ENCODE results near the gene SEMA5A.

SEMA5A gene

DNA sequence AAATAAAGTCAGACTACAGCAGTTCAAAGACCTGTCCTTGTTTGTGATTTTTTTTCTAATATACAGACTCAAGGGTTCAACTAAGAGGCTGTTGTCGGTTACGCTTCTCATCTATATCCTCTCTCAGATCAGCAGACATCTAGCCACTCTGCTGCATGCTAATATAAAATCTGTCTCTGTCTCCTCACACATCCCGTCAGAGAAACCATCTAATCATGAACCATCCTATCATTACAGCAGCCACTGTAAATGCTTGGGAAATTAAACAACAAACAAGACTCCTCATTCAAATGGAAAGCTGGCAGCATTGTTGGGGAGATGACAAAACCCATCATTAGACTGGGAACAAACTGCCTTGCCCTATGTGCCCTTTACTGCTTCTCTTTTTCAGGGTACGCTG is 94.8 kb downstream of the SEMA5A start:
- Histone ChIP-seq H3K9ac (ENCODE audit: low read length) (no peak overlapping the region), H3K4me3 (ENCODE audit: low read length) (no peak overlapping the region), H3K9me3 (ENCODE audit: control insufficient read depth, low read depth, low read length) (no peaks in the 10 kb centered on the region), H3K27me3 (ENCODE audit: control insufficient read depth, insufficient read depth, low read length) (no peaks in the 10 kb centered on the region), H3K36me3 (ENCODE audit: control insufficient read depth, low read depth, low read length) (no peaks in the 10 kb centered on the region), H3K27ac (ENCODE audit: low read length) (no peak overlapping the region), H3K4me1 (ENCODE audit: control insufficient read depth, low read depth, low read length) (peaks cover 9% of the 10 kb centered on the region)

DNA sequence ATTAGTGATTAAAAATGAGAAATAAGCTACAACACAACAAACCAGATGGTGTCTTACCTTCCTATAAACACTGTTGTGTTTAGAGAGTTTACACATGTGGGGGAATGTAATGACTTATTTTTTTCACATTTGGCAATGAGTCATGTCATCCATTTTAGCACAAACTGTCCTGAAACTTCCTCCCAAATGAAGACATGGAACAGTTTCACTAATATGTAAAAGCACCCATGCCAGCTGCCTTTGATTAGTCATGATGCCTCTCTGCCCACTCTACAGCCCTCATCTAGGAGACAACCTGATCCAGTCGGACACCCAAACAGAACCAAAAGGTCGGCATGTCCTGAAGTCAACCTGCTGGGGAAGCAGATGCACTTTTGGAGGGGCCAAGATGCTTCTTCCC is 98.2 kb downstream of the SEMA5A start:
- Histone ChIP-seq H3K9ac (ENCODE audit: low read length) (no peak overlapping the region), H3K4me1 (ENCODE audit: control insufficient read depth, low read depth, low read length) (no peaks in the 10 kb centered on the region), H3K9me3 (ENCODE audit: control insufficient read depth, low read depth, low read length) (peaks cover 5% of the 10 kb centered on the region), H3K36me3 (ENCODE audit: control insufficient read depth, low read depth, low read length) (no peaks in the 10 kb centered on the region), H3K4me3 (ENCODE audit: low read length) (no peak overlapping the region), H3K27me3 (ENCODE audit: control insufficient read depth, insufficient read depth, low read length) (no peaks in the 10 kb centered on the region), H3K27ac (ENCODE audit: low read length) (no peak overlapping the region)

DNA sequence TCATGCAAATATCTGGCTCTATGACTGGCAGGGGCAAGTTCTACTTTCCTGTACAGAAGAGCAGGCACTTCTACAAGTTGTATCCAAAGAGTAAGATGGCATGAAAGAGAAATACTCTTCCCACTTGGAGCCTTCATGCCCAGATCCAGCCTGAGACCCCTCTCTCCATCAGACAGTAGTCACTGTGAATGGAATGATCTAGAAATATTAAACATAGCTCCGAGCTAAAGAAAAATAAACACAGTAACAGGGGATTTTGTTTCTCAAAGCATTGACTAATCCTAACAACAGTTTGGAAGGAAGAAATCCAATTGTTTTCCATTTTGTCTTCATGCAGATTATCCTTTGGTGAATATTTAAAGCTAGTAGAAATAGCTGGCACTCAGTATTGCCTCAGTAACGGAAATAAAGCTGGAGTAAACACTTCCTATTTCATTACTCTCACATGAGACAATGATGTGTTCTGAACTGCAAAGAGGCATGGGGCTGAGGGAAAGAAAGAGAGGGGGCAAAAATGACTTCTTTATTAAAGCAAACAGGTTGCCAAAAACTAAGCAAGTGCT is 100.0 kb downstream of the SEMA5A start:
- H3K27me3 ChIP-seq (ENCODE audit: control insufficient read depth, insufficient read depth, low read length) = no peaks in the 10 kb centered on the region
- peaks cover 5% of the 10 kb centered on the region for H3K9me3 ChIP-seq (ENCODE audit: control insufficient read depth, low read depth, low read length)
- no peaks in the 10 kb centered on the region for H3K36me3 ChIP-seq (ENCODE audit: control insufficient read depth, low read depth, low read length)
- H3K9ac ChIP-seq (ENCODE audit: low read length) = no peak overlapping the region
- no peak overlapping the region for H3K4me3 ChIP-seq (ENCODE audit: low read length)
- H3K27ac ChIP-seq (ENCODE audit: low read length) = no peak overlapping the region
- no peaks in the 10 kb centered on the region for H3K4me1 ChIP-seq (ENCODE audit: control insufficient read depth, low read depth, low read length)

DNA sequence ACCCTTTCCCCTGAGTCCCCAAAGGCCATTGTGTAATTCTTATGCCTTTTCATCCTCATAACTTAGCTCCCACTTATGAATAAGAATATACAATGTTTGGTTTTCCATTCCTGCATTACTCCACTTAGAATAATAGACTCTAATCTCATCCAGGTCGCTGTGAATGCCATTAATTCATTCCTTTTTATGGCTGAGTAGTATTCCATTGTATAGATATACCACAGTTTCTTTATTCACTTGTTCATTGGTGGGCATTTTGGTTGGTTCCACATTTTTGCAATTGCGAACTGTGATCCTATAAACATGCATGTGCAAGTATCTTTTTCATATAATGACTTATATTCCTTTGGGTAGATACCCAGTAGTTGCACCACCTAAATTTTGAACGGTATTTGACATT is 101.5 kb downstream of the SEMA5A start:
- no peak overlapping the region for H3K27ac ChIP-seq (ENCODE audit: low read length)
- H3K4me1 ChIP-seq (ENCODE audit: control insufficient read depth, low read depth, low read length) = no peaks in the 10 kb centered on the region
- H3K9me3 ChIP-seq (ENCODE audit: control insufficient read depth, low read depth, low read length) = peaks cover 5% of the 10 kb centered on the region
- H3K4me3 ChIP-seq (ENCODE audit: low read length) = no peak overlapping the region
- H3K36me3 ChIP-seq (ENCODE audit: control insufficient read depth, low read depth, low read length) = no peaks in the 10 kb centered on the region
- no peaks in the 10 kb centered on the region for H3K27me3 ChIP-seq (ENCODE audit: control insufficient read depth, insufficient read depth, low read length)
- H3K9ac ChIP-seq (ENCODE audit: low read length) = no peak overlapping the region

DNA sequence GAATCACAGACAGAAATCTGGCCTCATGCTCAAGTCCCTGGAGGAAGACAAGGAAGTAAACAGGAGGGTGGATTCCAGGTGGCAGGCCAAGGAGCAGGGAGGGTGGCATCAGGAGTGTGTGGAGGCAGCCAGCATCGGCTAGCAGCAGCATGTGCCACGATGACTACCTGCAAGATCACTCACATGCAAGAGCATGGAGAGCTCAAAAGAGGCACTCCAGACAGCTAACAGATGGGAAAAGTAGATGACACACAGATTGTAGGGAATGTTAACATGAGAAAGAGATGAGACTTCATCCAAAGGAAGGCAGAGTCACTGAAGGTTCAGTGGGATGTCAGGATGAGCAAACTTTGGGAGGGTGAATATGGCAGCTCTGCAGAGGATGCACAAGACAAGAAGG is 104.3 kb downstream of the SEMA5A start:
- H3K9ac ChIP-seq (ENCODE audit: low read length) = no peak overlapping the region
- peaks cover 5% of the 10 kb centered on the region for H3K9me3 ChIP-seq (ENCODE audit: control insufficient read depth, low read depth, low read length)
- H3K4me1 ChIP-seq (ENCODE audit: control insufficient read depth, low read depth, low read length) = no peaks in the 10 kb centered on the region
- no peaks in the 10 kb centered on the region for H3K36me3 ChIP-seq (ENCODE audit: control insufficient read depth, low read depth, low read length)
- H3K27ac ChIP-seq (ENCODE audit: low read length) = no peak overlapping the region
- no peaks in the 10 kb centered on the region for H3K27me3 ChIP-seq (ENCODE audit: control insufficient read depth, insufficient read depth, low read length)
- no peak overlapping the region for H3K4me3 ChIP-seq (ENCODE audit: low read length)

DNA sequence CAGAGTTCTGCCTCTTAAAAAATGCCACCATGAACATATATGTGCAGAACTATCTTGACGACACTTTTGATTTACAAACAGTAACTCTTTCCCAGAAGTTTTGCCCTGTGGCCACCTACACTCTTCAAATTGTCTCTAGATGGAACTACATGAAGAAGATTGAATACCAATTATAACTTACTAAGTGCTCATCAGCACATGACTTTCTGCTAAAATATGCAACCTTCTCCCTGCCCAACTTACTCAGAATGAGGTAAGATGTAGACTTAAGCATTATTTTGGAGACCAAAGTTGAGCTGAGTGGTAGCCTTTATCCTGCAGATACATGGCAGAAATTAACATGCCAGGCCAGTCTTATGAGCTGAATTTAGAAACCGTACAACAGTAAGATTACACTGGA is 105.4 kb downstream of the SEMA5A start:
- H3K27ac ChIP-seq (ENCODE audit: low read length) = no peak overlapping the region
- H3K4me1 ChIP-seq (ENCODE audit: control insufficient read depth, low read depth, low read length) = no peaks in the 10 kb centered on the region
- H3K9ac ChIP-seq (ENCODE audit: low read length) = no peak overlapping the region
- no peak overlapping the region for H3K4me3 ChIP-seq (ENCODE audit: low read length)
- peaks cover 5% of the 10 kb centered on the region for H3K9me3 ChIP-seq (ENCODE audit: control insufficient read depth, low read depth, low read length)
- no peaks in the 10 kb centered on the region for H3K36me3 ChIP-seq (ENCODE audit: control insufficient read depth, low read depth, low read length)
- no peaks in the 10 kb centered on the region for H3K27me3 ChIP-seq (ENCODE audit: control insufficient read depth, insufficient read depth, low read length)

DNA sequence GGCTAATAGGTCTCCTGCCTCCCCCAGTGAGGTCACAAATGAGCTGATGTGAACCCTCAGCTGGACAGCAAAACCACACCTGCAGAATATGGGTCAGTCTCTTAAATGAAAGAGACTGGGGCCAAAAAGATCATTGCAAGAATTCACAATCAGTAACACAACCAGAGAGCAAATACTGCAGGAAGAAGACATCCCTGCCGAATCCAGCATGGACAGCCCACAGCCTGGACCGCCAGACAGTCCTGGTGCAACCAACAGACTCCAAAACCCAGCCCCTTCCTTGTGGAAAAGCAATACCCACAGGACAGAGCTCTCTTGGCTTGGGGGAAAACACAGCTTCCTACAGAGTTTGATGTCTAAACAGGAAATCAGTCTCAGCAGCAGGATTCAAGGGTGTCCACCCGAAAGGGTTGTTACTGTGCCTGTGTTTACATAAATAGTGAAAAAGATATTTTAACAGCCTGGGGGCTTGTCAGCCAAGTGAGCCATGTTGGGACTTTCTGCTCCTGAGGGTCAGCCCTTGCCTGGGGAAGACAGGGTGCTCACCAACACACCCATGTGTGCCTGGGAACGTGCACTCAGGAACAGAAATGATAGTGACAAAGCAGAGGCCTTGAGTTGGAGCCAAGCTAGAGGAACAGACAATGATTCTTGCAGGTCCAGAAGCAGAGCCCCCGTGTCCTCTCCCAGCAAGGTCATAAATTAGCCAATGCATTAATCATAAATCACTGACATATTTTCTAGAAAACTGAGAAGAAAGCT is 106.2 kb downstream of the SEMA5A start:
- H3K9ac ChIP-seq (ENCODE audit: low read length) = no peak overlapping the region
- no peak overlapping the region for H3K27ac ChIP-seq (ENCODE audit: low read length)
- H3K4me3 ChIP-seq (ENCODE audit: low read length) = no peak overlapping the region
- H3K36me3 ChIP-seq (ENCODE audit: control insufficient read depth, low read depth, low read length) = no peaks in the 10 kb centered on the region
- H3K4me1 ChIP-seq (ENCODE audit: control insufficient read depth, low read depth, low read length) = no peaks in the 10 kb centered on the region
- H3K27me3 ChIP-seq (ENCODE audit: control insufficient read depth, insufficient read depth, low read length) = no peaks in the 10 kb centered on the region
- H3K9me3 ChIP-seq (ENCODE audit: control insufficient read depth, low read depth, low read length) = peaks cover 5% of the 10 kb centered on the region

DNA sequence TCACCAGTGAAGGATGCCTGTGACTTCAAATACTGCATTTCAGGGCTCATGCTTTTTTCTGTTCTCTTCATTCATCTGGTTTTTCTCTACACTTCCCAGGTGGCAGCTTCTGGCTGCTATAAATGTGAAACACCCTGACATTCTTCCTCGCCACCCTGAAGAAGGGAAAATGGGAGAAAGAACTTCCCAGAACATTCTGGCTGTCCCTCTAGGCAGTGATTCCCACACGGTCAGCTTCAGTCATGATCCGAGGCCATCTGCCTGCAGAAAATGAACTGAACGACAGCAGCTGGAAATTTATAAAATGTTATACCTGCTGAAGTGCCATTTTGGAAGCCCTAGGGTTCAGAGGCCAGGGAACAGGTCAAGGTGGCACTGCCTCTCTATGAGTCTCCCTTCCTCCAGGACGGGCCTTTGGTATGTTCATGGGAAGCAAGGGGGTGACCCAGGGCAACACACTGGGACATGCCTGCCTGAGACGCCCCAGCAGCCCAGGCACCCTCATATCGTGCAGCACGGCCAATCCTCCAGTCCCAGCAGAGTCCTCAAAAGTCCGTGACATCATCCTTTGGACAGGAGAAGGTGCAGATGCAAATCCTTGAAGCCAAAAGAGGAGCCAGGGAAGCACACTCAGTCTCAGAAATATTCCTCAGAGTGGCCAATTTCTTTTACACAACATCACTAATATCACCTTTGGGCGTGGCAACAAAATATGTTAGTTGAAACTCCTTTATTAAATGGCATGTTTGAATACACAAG is 107.1 kb downstream of the SEMA5A start:
- Histone ChIP-seq H3K4me1 (ENCODE audit: control insufficient read depth, low read depth, low read length) (peaks cover 4% of the 10 kb centered on the region), H3K27ac (ENCODE audit: low read length) (no peak overlapping the region), H3K4me3 (ENCODE audit: low read length) (no peak overlapping the region), H3K9me3 (ENCODE audit: control insufficient read depth, low read depth, low read length) (no peaks in the 10 kb centered on the region), H3K27me3 (ENCODE audit: control insufficient read depth, insufficient read depth, low read length) (no peaks in the 10 kb centered on the region), H3K9ac (ENCODE audit: low read length) (no peak overlapping the region), H3K36me3 (ENCODE audit: control insufficient read depth, low read depth, low read length) (no peaks in the 10 kb centered on the region)

DNA sequence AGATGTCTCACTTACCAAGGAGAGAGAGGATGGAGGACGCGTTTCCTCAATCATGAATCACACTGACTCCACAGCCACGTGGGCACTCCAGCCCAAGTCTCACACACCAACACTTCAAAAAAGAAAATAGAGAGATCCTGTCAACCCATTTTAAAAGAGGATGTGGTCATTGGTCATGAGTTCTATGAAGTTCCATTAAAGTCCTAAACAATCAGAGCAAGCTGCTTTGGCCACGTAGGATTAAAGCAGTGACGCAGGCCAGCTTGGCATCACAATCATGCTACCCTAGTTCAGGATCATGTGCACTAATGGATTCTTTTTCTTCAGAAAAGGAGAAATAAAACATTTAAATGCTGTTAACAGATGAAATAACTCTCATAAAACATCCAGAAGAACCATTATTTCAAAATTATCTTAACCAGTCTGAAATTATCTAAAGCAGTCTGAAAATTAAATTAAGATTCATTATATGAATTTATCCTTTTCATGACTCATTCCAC is 108.1 kb downstream of the SEMA5A start:
- no peaks in the 10 kb centered on the region for H3K36me3 ChIP-seq (ENCODE audit: control insufficient read depth, low read depth, low read length)
- no peak overlapping the region for H3K9ac ChIP-seq (ENCODE audit: low read length)

DNA sequence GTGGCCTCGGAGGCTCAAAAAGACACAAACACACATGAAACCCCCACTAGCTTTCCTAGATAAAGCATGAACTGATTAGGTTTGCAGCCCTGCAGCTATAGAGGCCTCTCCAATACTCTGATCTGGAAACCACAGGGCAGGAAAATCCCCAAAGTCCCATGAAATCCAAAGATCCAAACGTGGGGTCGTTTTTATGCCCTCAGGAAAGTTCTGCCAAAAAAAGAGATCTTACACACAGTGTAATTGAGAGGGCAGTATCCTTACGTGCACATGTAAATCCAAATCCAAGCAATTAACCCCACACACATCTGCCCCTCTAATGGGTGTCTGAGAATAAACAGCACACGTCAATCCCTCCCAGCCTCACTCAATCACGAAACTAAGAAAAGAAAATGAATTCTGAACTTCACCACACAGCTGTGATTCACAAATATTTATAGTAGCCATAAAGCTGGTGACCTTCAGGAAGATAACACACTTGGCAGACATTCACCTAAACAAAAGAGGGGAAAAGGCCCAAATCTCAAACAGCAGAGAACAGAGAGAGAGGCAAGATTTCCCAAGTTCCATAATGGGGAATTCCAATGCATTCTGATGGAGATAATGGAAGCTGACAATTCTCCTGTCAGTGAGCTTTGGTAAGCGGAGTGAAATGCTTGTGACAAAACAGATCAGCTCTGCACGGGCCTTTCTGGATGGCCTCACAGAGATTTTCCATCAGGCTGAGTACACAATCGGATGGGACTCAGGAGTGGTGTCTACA is 114.2 kb downstream of the SEMA5A start:
- H3K4me3 ChIP-seq (ENCODE audit: low read length) = no peak overlapping the region
- H3K9me3 ChIP-seq (ENCODE audit: control insufficient read depth, low read depth, low read length) = no peaks in the 10 kb centered on the region
- H3K36me3 ChIP-seq (ENCODE audit: control insufficient read depth, low read depth, low read length) = no peaks in the 10 kb centered on the region
- peaks cover 22% of the 10 kb centered on the region for H3K4me1 ChIP-seq (ENCODE audit: control insufficient read depth, low read depth, low read length)
- H3K27ac ChIP-seq (ENCODE audit: low read length) = peak overlapping the region; percentile 49
- H3K9ac ChIP-seq (ENCODE audit: low read length) = no peak overlapping the region
- no peaks in the 10 kb centered on the region for H3K27me3 ChIP-seq (ENCODE audit: control insufficient read depth, insufficient read depth, low read length)

More for the DNA sequence above, 108.1 kb downstream of the SEMA5A start:
- Histone ChIP-seq H3K4me1 (ENCODE audit: control insufficient read depth, low read depth, low read length) (peaks cover 5% of the 10 kb centered on the region), H3K4me3 (ENCODE audit: low read length) (no peak overlapping the region), H3K9me3 (ENCODE audit: control insufficient read depth, low read depth, low read length) (no peaks in the 10 kb centered on the region), H3K27me3 (ENCODE audit: control insufficient read depth, insufficient read depth, low read length) (no peaks in the 10 kb centered on the region), H3K27ac (ENCODE audit: low read length) (no peak overlapping the region)

DNA sequence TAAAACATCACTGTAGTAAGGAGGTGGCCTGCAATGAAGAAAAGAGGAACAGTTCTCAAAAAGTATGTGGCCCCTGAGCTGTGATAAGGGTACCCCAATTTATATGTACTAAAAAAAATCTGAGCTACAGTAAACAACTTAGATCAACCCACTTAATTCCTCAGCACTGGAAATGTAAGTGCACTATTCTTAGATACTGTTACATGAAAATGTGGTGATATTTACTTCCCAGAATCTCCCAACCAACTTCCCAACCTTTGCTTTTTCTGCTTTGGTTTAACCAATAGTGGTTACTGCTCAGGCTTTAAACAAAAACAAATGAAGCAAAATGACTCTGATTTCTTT is 114.8 kb downstream of the SEMA5A start:
- Histone ChIP-seq H3K4me3 (ENCODE audit: low read length) (no peak overlapping the region), H3K27ac (ENCODE audit: low read length) (no peak overlapping the region), H3K36me3 (ENCODE audit: control insufficient read depth, low read depth, low read length) (no peaks in the 10 kb centered on the region), H3K27me3 (ENCODE audit: control insufficient read depth, insufficient read depth, low read length) (no peaks in the 10 kb centered on the region), H3K4me1 (ENCODE audit: control insufficient read depth, low read depth, low read length) (peaks cover 22% of the 10 kb centered on the region), H3K9me3 (ENCODE audit: control insufficient read depth, low read depth, low read length) (no peaks in the 10 kb centered on the region), H3K9ac (ENCODE audit: low read length) (no peak overlapping the region)

Data from iPS-18a (cell line).